KMS-11 (cell line): ENCODE results near the gene YWHAB.

Source experiments
- H2AFZ ChIP-seq: fragments of 200-600 bp; sonication (generic); 2 replicates; pipeline ENCODE4 v1.6.1; 2016; ENCODE audit warnings: antibody characterized with exemption, mixed run types, low read depth
- H3K27ac ChIP-seq: fragments of 200-600 bp; sonication (generic); 2 replicates; pipeline ENCODE4 v1.6.1; 2016; ENCODE audit warnings: mild to moderate bottlenecking, mixed run types
- H3K27me3 ChIP-seq: fragments of 200-600 bp; sonication (generic); 2 replicates; pipeline ENCODE4 v1.6.1; 2017; ENCODE audit warnings: mild to moderate bottlenecking, low read depth, mixed run types, moderate library complexity; ENCODE audit not compliant: insufficient read depth
- H3K36me3 ChIP-seq: fragments of 200-600 bp; sonication (generic); 2 replicates; pipeline ENCODE4 v1.6.1; 2017; ENCODE audit warnings: mild to moderate bottlenecking, mixed run types; ENCODE audit not compliant: insufficient read depth
- H3K4me1 ChIP-seq: fragments of 200-600 bp; sonication (generic); 2 replicates; pipeline ENCODE4 v1.6.1; 2016; ENCODE audit warnings: mild to moderate bottlenecking, low read depth, mixed run types; ENCODE audit not compliant: poor library complexity, severe bottlenecking
- H3K4me2 ChIP-seq: fragments of 200-600 bp; sonication (generic); 2 replicates; pipeline ENCODE4 v1.7.0; 2016; ENCODE audit warnings: mild to moderate bottlenecking, mixed run types
- H3K4me3 ChIP-seq: fragments of 200-600 bp; sonication (generic); IDR thresholded peaks from 2 replicates; pipeline ENCODE4 v1.6.1; 2017; ENCODE audit warnings: low read depth, low read length, mixed read lengths; ENCODE audit not compliant: insufficient read depth
- H3K79me2 ChIP-seq: fragments of 200-600 bp; sonication (generic); 2 replicates; pipeline ENCODE4 v1.6.1; 2016; ENCODE audit warnings: low read depth, mixed run types; ENCODE audit not compliant: insufficient read depth
- H3K9ac ChIP-seq: fragments of 200-600 bp; sonication (generic); 2 replicates; pipeline ENCODE4 v1.6.1; 2016; ENCODE audit warnings: mild to moderate bottlenecking, mixed run types
- H4K20me1 ChIP-seq: fragments of 200-600 bp; sonication (generic); 2 replicates; pipeline ENCODE4 v1.6.1; 2016; ENCODE audit warnings: mild to moderate bottlenecking, mixed run types; ENCODE audit not compliant: insufficient read depth
- TF ChIP-seq, protein P1 (sequence below): fragments of 200-600 bp; sonication (generic); conservative IDR thresholded peaks from 2 replicates; pipeline ENCODE4 v1.6.1; 2017; ENCODE audit warnings: low read depth, mild to moderate bottlenecking, antibody characterized with exemption, low read length, moderate library complexity, mixed read lengths

The YWHAB gene

GRCh38 chr20:44948107-44948506 is 62.6 kb downstream of the YWHAB start:
- H3K9ac ChIP-seq = no peak overlapping the region
- no peaks in the 10 kb centered on the region for H4K20me1 ChIP-seq
- H3K79me2 ChIP-seq = no peaks in the 10 kb centered on the region; the same call in 1 of the 2 replicates
- H2AFZ ChIP-seq = no peak overlapping the region
- no peak overlapping the region for H3K4me3 ChIP-seq
- H3K27ac ChIP-seq = no peak overlapping the region
- TF ChIP-seq, protein P1, sequence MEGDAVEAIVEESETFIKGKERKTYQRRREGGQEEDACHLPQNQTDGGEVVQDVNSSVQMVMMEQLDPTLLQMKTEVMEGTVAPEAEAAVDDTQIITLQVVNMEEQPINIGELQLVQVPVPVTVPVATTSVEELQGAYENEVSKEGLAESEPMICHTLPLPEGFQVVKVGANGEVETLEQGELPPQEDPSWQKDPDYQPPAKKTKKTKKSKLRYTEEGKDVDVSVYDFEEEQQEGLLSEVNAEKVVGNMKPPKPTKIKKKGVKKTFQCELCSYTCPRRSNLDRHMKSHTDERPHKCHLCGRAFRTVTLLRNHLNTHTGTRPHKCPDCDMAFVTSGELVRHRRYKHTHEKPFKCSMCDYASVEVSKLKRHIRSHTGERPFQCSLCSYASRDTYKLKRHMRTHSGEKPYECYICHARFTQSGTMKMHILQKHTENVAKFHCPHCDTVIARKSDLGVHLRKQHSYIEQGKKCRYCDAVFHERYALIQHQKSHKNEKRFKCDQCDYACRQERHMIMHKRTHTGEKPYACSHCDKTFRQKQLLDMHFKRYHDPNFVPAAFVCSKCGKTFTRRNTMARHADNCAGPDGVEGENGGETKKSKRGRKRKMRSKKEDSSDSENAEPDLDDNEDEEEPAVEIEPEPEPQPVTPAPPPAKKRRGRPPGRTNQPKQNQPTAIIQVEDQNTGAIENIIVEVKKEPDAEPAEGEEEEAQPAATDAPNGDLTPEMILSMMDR = no peak
- peaks cover 9% of the 10 kb centered on the region; the same call in 1 of the 2 replicates for H3K36me3 ChIP-seq
- H3K4me2 ChIP-seq = no peak overlapping the region
- no peaks in the 10 kb centered on the region for H3K27me3 ChIP-seq
- no peaks in the 10 kb centered on the region for H3K4me1 ChIP-seq

DNA sequence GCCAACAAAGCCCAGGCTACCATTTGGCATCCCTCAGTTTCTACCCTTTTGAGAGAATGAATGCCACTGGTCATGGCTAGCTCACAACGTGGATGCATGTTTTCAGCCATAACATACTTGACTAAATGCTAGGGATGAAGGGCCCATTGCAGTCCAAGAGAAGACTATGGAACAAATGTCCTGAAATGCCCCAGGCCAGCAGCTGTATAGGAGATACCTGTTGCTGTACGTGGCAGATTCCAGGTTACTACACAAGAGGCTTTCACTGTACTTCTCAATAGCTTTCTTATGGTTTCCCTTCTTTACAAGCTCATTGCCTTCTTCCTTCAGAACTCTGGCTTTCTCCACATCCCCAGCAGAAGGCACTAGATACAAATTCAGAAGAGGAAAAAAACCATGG is 63.0 kb downstream of the YWHAB start:
- TF ChIP-seq, protein P1 = no peak
- no peaks in the 10 kb centered on the region for H4K20me1 ChIP-seq
- no peak overlapping the region for H2AFZ ChIP-seq
- H3K27ac ChIP-seq = no peak overlapping the region
- no peaks in the 10 kb centered on the region; the same call in 1 of the 2 replicates for H3K79me2 ChIP-seq
- peaks cover 9% of the 10 kb centered on the region; the same call in 1 of the 2 replicates for H3K36me3 ChIP-seq
- no peak overlapping the region for H3K9ac ChIP-seq
- no peak overlapping the region for H3K4me3 ChIP-seq
- no peaks in the 10 kb centered on the region for H3K27me3 ChIP-seq
- H3K4me1 ChIP-seq = no peaks in the 10 kb centered on the region
- H3K4me2 ChIP-seq = no peak overlapping the region

GRCh38 chr20:44950368-44950767 is 64.9 kb downstream of the YWHAB start:
- Histone ChIP-seq H3K79me2 (no peaks in the 10 kb centered on the region; the same call in 1 of the 2 replicates), H3K27ac (no peak overlapping the region), H2AFZ (no peak overlapping the region), H4K20me1 (no peaks in the 10 kb centered on the region), H3K4me2 (no peak overlapping the region), H3K36me3 (peaks cover 23% of the 10 kb centered on the region; the same call in 1 of the 2 replicates), H3K9ac (no peak overlapping the region), H3K27me3 (no peaks in the 10 kb centered on the region), H3K4me1 (no peaks in the 10 kb centered on the region), H3K4me3 (no peak overlapping the region)
- TF ChIP-seq, protein P1 = no peak

GRCh38 chr20:44952731-44953130 is 67.2 kb downstream of the YWHAB start:
- H3K9ac ChIP-seq = no peak overlapping the region
- TF ChIP-seq, protein P1 = no peak
- no peaks in the 10 kb centered on the region for H4K20me1 ChIP-seq
- H3K27ac ChIP-seq = no peak overlapping the region
- no peaks in the 10 kb centered on the region for H3K4me1 ChIP-seq
- H3K36me3 ChIP-seq = peaks cover 27% of the 10 kb centered on the region; the same call in 1 of the 2 replicates
- no peaks in the 10 kb centered on the region for H3K27me3 ChIP-seq
- H3K4me2 ChIP-seq = no peak overlapping the region
- peaks cover 20% of the 10 kb centered on the region for H3K79me2 ChIP-seq
- no peak overlapping the region for H3K4me3 ChIP-seq
- H2AFZ ChIP-seq = no peak overlapping the region
